Left ventricle myocardium inferior (tissue), 1 donor: ENCODE measurements around the gene CCDC88B. TPM values are rescaled to one million over a fixed set of nuclear protein-coding genes. Genes with fewer than 3 reads are reported as not detected.

ENCODE experiments used
- DNase-seq: peaks from one replicate; pipeline ENCODE4 v3.0.0-alpha.2; 2020
- H3K27ac ChIP-seq: fragments of 200-600 bp; replicated peaks from 2 replicates; pipeline ENCODE4 v1.8.0; 2021
- H3K27me3 ChIP-seq: fragments of 200-600 bp; 2 replicates; pipeline ENCODE4 v1.8.0; 2021; ENCODE audit warnings: low read depth
- H3K36me3 ChIP-seq: fragments of 200-600 bp; 2 replicates; pipeline ENCODE4 v1.8.0; 2021
- H3K4me1 ChIP-seq: fragments of 200-600 bp; 2 replicates; pipeline ENCODE4 v1.8.0; 2021
- H3K4me3 ChIP-seq: fragments of 200-600 bp; 2 replicates; pipeline ENCODE4 v1.8.0; 2021; ENCODE audit warnings: mild to moderate bottlenecking, moderate library complexity
- H3K9me3 ChIP-seq: fragments of 200-600 bp; replicated peaks from 2 replicates; pipeline ENCODE4 v1.8.0; 2021
- intact Hi-C: fragments of 100-400 bp; cut with micrococcal nuclease; formaldehyde crosslinking; loops from one replicate; pipeline ENCODE4 v1.11.0; 2022
- total RNA-seq: library from RNA; stranded (reverse); fragmentation: NEBNext Ultra II Directional; extraction: Animal tissue kit (Norgen Biotek cat#: 25700); gene quantifications from one replicate; pipeline ENCODE4 v1.2.1, GENCODE V29; 2021
- TF ChIP-seq, protein P1 (sequence below): fragments of 200-600 bp; IDR thresholded peaks from 2 replicates; pipeline ENCODE4 v1.8.0; 2021; ENCODE audit warnings: antibody characterized with exemption, mild to moderate bottlenecking, borderline replicate concordance
- donor health status: DM: no; HTN: yes; CAD: no; lungs with severe emphysema.

The CCDC88B gene
- total RNA-seq, 1 donor from 2014 or later = 7.5 TPM

DNA sequence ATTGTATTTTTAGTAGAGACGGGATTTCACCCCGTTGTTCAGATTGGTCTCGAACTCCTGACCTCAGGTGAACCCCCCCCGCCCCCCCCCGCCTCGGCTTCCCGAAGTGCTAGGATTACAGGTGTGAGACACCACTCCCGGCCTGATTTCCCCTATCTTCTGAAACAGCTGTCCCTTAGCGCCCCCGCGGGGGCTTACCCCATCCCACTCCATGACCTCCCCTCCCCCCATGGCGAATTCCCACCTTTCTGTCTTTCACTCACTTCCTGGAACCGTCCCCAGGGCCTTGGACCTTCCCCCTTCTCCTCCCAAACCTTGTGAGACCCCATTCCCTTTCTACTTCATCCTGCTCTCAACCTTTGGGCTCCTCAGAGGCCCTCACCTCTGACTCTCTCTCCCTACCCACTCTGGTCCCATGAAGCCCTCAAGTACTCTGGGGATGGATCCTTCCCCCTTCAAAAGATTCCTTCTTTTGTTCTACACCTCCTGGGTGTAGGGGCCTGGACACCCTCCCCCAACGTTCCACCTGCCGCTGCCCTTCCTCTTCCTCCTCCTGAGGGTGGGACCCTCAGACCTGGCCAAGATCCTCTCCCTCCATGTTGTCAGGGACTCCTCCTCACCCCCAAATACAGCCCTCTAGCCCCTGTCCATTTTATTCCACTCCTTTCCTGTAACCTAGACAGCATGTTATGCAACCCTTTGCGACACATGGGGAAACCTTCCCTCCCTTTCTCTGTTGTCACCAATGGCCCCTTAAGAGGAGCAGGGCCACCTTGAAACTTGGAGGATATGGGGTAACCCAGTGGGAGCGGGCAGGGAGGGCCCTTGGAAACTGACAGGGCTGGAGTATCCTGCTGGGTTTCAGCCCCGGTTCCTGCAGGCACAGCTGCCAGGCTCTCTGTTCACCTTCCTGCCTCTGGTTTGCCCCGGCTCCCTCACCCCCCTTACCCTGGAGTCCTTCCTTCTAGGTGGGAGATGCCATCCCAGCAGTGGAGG, 20.9 kb upstream of the CCDC88B start:
- H3K36me3 ChIP-seq = peaks cover 38% of the 10 kb centered on the region
- peak overlapping the region; percentile 100 for H3K27ac ChIP-seq
- H3K4me3 ChIP-seq = peak overlapping the region; percentile 82
- intact Hi-C loops = no loop called here
- no peaks in the 10 kb centered on the region for H3K9me3 ChIP-seq
- no peak for DNase-seq
- peaks cover 52% of the 10 kb centered on the region for H3K4me1 ChIP-seq
- TF ChIP-seq, protein P1, sequence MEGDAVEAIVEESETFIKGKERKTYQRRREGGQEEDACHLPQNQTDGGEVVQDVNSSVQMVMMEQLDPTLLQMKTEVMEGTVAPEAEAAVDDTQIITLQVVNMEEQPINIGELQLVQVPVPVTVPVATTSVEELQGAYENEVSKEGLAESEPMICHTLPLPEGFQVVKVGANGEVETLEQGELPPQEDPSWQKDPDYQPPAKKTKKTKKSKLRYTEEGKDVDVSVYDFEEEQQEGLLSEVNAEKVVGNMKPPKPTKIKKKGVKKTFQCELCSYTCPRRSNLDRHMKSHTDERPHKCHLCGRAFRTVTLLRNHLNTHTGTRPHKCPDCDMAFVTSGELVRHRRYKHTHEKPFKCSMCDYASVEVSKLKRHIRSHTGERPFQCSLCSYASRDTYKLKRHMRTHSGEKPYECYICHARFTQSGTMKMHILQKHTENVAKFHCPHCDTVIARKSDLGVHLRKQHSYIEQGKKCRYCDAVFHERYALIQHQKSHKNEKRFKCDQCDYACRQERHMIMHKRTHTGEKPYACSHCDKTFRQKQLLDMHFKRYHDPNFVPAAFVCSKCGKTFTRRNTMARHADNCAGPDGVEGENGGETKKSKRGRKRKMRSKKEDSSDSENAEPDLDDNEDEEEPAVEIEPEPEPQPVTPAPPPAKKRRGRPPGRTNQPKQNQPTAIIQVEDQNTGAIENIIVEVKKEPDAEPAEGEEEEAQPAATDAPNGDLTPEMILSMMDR = no peak
- no peaks in the 10 kb centered on the region for H3K27me3 ChIP-seq

DNA sequence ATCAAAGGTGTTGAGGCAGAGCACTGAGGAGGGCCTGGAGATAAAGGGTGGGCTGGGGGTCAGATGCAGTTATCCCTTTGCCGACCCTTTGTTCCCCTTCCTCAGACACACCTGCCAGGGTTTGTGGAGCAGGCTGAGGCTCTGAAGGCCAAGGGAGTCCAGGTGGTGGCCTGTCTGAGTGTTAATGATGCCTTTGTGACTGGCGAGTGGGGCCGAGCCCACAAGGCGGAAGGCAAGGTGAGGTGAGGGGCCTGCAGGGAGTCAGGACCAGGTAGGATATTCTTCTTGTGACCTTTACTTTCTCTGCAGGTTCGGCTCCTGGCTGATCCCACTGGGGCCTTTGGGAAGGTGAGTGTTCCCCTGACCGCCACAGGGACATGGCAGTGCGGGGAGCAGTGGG, 19.4 kb upstream of the CCDC88B start:
- Histone ChIP-seq H3K4me1 (peaks cover 37% of the 10 kb centered on the region), H3K9me3 (no peaks in the 10 kb centered on the region), H3K27me3 (no peaks in the 10 kb centered on the region), H3K36me3 (peaks cover 23% of the 10 kb centered on the region), H3K4me3 (no peak overlapping the region), H3K27ac (no peak overlapping the region)
- intact Hi-C loops = no loop called here
- TF ChIP-seq, protein P1 = no peak
- DNase-seq = no peak

- DNase-seq = no peak
- intact Hi-C loops = no loop called here
- no peaks in the 10 kb centered on the region for H3K27me3 ChIP-seq
- H3K4me3 ChIP-seq = no peak overlapping the region
- TF ChIP-seq, protein P1 = no peak
- no peaks in the 10 kb centered on the region for H3K9me3 ChIP-seq
- peaks cover 33% of the 10 kb centered on the region for H3K4me1 ChIP-seq
- no peak overlapping the region for H3K27ac ChIP-seq
- peaks cover 19% of the 10 kb centered on the region for H3K36me3 ChIP-seq
Observed at GRCh38 chr11:64321026-64321425, 19.0 kb upstream of the CCDC88B start.

DNA sequence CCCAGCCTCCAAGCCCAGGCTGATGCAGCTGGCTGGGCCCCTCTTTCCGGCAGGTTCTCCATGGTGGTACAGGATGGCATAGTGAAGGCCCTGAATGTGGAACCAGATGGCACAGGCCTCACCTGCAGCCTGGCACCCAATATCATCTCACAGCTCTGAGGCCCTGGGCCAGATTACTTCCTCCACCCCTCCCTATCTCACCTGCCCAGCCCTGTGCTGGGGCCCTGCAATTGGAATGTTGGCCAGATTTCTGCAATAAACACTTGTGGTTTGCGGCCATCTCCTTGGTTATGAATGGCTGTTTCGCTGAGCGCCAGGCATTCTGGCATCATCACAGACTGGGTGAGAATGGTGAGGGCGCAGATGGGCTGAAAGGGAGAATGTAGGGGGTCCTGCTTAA, 18.5 kb upstream of the CCDC88B start:
- Histone ChIP-seq H3K36me3 (peaks cover 14% of the 10 kb centered on the region), H3K9me3 (no peaks in the 10 kb centered on the region), H3K4me3 (no peak overlapping the region), H3K4me1 (peaks cover 28% of the 10 kb centered on the region), H3K27ac (no peak overlapping the region), H3K27me3 (no peaks in the 10 kb centered on the region)
- DNase-seq = no peak
- intact Hi-C loops = no loop called here
- TF ChIP-seq, protein P1 = no peak

DNA sequence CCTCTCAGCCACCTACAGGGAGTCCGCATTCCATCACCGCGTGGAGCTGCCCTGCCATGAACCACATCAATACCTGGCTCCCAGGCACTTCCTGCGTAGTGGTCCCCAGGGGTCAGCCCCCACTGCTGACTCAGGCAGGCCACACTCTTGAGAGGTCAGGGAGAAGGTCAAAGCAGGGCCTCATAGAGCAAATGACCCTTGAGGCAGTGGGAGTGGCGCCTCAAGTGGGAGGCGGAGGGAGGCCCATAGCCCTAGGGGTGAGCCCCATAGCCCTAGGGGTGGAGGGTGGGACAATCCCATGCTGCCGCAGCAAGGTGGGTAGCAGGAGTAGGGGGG, 17.1 kb upstream of the CCDC88B start:
- Histone ChIP-seq H3K27me3 (no peaks in the 10 kb centered on the region), H3K27ac (no peak overlapping the region), H3K4me1 (peaks cover 16% of the 10 kb centered on the region), H3K4me3 (no peak overlapping the region), H3K36me3 (peaks cover 14% of the 10 kb centered on the region), H3K9me3 (peaks cover 6% of the 10 kb centered on the region)
- TF ChIP-seq, protein P1 = no peak
- no peak for DNase-seq
- intact Hi-C loops = no loop called here
